Natural killer cell (primary cell): ENCODE results near the gene PHEX. TPM values are rescaled to one million over a fixed set of nuclear protein-coding genes. Genes with fewer than 3 reads are reported as not detected.

Experiments used
- ATAC-seq, 3 donors: fragments of 150-1000 bp in 2 of 3; fragments of 200-7000 bp in 1 of 3; cut with Tn5 transposase; 1 replicate in 1 of 3; 2 replicates in 2 of 3; pipeline ENCODE4 v1.10.0; 2021; ENCODE audit warnings: mild to moderate bottlenecking in 2 of 3, moderate library complexity in 2 of 3
- DNase-seq, 2 donors: peaks; one replicate each; pipeline versions ENCODE4 v3.0.0 to v3.0.0-alpha.2; 2013 to 2021; ENCODE audit warnings: mixed read lengths in 1 of 2
- H3K27ac ChIP-seq: one replicate; pipeline ENCODE4 v1.5.1; 2013; ENCODE audit warnings: mild to moderate bottlenecking, low read length
- H3K27me3 ChIP-seq: one replicate; pipeline ENCODE4 v1.6.1; 2013; ENCODE audit warnings: low read length; ENCODE audit not compliant: control insufficient read depth, insufficient read depth
- H3K36me3 ChIP-seq: one replicate; pipeline ENCODE4 v1.6.1; 2013; ENCODE audit warnings: low read length; ENCODE audit not compliant: control insufficient read depth, insufficient read depth
- H3K4me1 ChIP-seq: one replicate; pipeline ENCODE4 v1.6.1; 2013; ENCODE audit warnings: low read length; ENCODE audit not compliant: control insufficient read depth, insufficient read depth
- H3K4me3 ChIP-seq: one replicate; pipeline ENCODE4 v1.5.1; 2013; ENCODE audit warnings: low read length
- H3K9me3 ChIP-seq: one replicate; pipeline ENCODE4 v1.6.1; 2013; ENCODE audit warnings: low read length; ENCODE audit not compliant: control insufficient read depth, insufficient read depth
- H3K27ac Mint-ChIP-seq, 2 donors: one replicate each; pipeline ENCODE4 v1.8.0; 2022; ENCODE audit warnings: mild to moderate bottlenecking in 2 of 2, mixed read lengths in 2 of 2, moderate library complexity in 1 of 2
- H3K27me3 Mint-ChIP-seq, 2 donors: one replicate each; pipeline ENCODE4 v1.8.0; 2022; ENCODE audit warnings: low read depth in 2 of 2, mixed read lengths in 2 of 2
- H3K36me3 Mint-ChIP-seq: one replicate; pipeline ENCODE4 v1.8.0; 2022; ENCODE audit warnings: mixed read lengths
- H3K4me1 Mint-ChIP-seq, 2 donors: one replicate each; pipeline ENCODE4 v1.8.0; 2022; ENCODE audit warnings: mixed read lengths in 2 of 2
- H3K4me3 Mint-ChIP-seq: one replicate; pipeline ENCODE4 v1.8.0; 2022; ENCODE audit warnings: mild to moderate bottlenecking, moderate library complexity, mixed read lengths
- H3K9me3 Mint-ChIP-seq, 2 donors: one replicate each; pipeline ENCODE4 v1.8.0; 2022; ENCODE audit warnings: mixed read lengths in 2 of 2
- CTCF ChIP-seq: fragments of 200-600 bp; IDR thresholded peaks from one replicate; pipeline ENCODE4 v1.8.0; 2022; ENCODE audit warnings: antibody characterized with exemption
- WGBS: methylation state at CpG from one replicate; pipeline ENCODE4 v1.1.7; 2013; ENCODE audit warnings: missing lambda C conversion rate; ENCODE audit not compliant: insufficient coverage; 5-methylcytosine and 5-hydroxymethylcytosine counted together
- intact Hi-C: fragments of 100-400 bp; cut with micrococcal nuclease; formaldehyde crosslinking; loops from one replicate; pipeline ENCODE4 v1.14.2; 2022
- total RNA-seq, 4 donors: library from RNA; stranded (reverse); fragments of 120-200 nt in 1 of 4; gene quantifications; one replicate each; pipeline versions ENCODE4 v1.2.3 to v1.2.4, GENCODE V29; 2013 to 2022

The PHEX gene
- total RNA-seq, 3 donors from 2014 or later (not counting 1 experiment from before 2014, with no cell fraction given) = 0.10 to 0.54 (median 0.25) TPM

- H3K36me3 Mint-ChIP-seq = no peaks in the 10 kb centered on the region
- H3K4me3 Mint-ChIP-seq = no peak overlapping the region
- H3K27me3 ChIP-seq = no peaks in the 10 kb centered on the region
- H3K36me3 ChIP-seq = no peaks in the 10 kb centered on the region
- ATAC-seq = no peak
- no peak for DNase-seq
- no peaks in the 10 kb centered on the region for H3K9me3 ChIP-seq
- no peaks in the 10 kb centered on the region for H3K9me3 Mint-ChIP-seq
- H3K4me3 ChIP-seq = no peak overlapping the region
- no peaks in the 10 kb centered on the region for H3K4me1 ChIP-seq
- H3K27me3 Mint-ChIP-seq = peaks cover 5 to 23% of the 10 kb centered on the region in 2 donors
- 96% methylated on average over 3 of the region's 3 CpGs for WGBS
- H3K4me1 Mint-ChIP-seq = no peaks in the 10 kb centered on the region
- intact Hi-C loops = no loop called here
- no peak for TF ChIP-seq CTCF
- H3K27ac ChIP-seq = no peak overlapping the region
- no peak overlapping the region for H3K27ac Mint-ChIP-seq
Measured at GRCh38 chrX:22095286-22095685, 63.2 kb downstream of the PHEX start.

- no peak overlapping the region for H3K27ac ChIP-seq
- H3K4me3 ChIP-seq = no peak overlapping the region
- no peaks in the 10 kb centered on the region for H3K4me1 Mint-ChIP-seq
- H3K27me3 Mint-ChIP-seq = peaks cover 5 to 21% of the 10 kb centered on the region in 2 donors
- 97% methylated on average over 4 of the region's 4 CpGs for whole genome bisulfite sequencing
- H3K36me3 Mint-ChIP-seq = no peaks in the 10 kb centered on the region
- no peak overlapping the region for H3K4me3 Mint-ChIP-seq
- no peaks in the 10 kb centered on the region for H3K4me1 ChIP-seq
- no peaks in the 10 kb centered on the region for H3K27me3 ChIP-seq
- no peaks in the 10 kb centered on the region for H3K36me3 ChIP-seq
- no peak for TF ChIP-seq CTCF
- H3K9me3 ChIP-seq = no peaks in the 10 kb centered on the region
- no peak for DNase-seq
- intact Hi-C loops = no loop called here
- no peak overlapping the region for H3K27ac Mint-ChIP-seq
- no peak for ATAC-seq
- no peaks in the 10 kb centered on the region for H3K9me3 Mint-ChIP-seq
Measured at GRCh38 chrX:22095856-22096255, 63.7 kb downstream of the PHEX start.

GRCh38 chrX:22097012-22097694 lies 65.0 kb downstream of the PHEX start:
- Mint-ChIP-seq H3K9me3 (no peaks in the 10 kb centered on the region), H3K27ac (no peak overlapping the region), H3K4me1 (no peaks in the 10 kb centered on the region), H3K4me3 (no peak overlapping the region), H3K36me3 (no peaks in the 10 kb centered on the region), H3K27me3 (peaks cover 5 to 23% of the 10 kb centered on the region in 2 donors)
- DNase-seq (no peak), ATAC-seq (no peak)
- H3K27me3 ChIP-seq = no peaks in the 10 kb centered on the region
- H3K9me3 ChIP-seq = no peaks in the 10 kb centered on the region
- no peaks in the 10 kb centered on the region for H3K4me1 ChIP-seq
- no peak overlapping the region for H3K4me3 ChIP-seq
- intact Hi-C loops = no loop called here
- no peak for TF ChIP-seq CTCF
- H3K27ac ChIP-seq = no peak overlapping the region
- no peaks in the 10 kb centered on the region for H3K36me3 ChIP-seq
- WGBS = no CpG with 5 or more reads among the region's 1 CpG

- Mint-ChIP-seq H3K27me3 (peaks cover 0 to 10% of the 10 kb centered on the region in 2 donors), H3K4me1 (no peaks in the 10 kb centered on the region), H3K27ac (no peak overlapping the region), H3K36me3 (no peaks in the 10 kb centered on the region), H3K9me3 (no peaks in the 10 kb centered on the region), H3K4me3 (no peak overlapping the region)
- Histone ChIP-seq H3K4me1 (no peaks in the 10 kb centered on the region), H3K36me3 (no peaks in the 10 kb centered on the region), H3K27ac (no peak overlapping the region), H3K9me3 (no peaks in the 10 kb centered on the region), H3K4me3 (no peak overlapping the region), H3K27me3 (no peaks in the 10 kb centered on the region)
- TF ChIP-seq CTCF = no peak
- no peak for DNase-seq
- 90% methylated on average over 6 of the region's 6 CpGs for WGBS
- ATAC-seq = no peak
- intact Hi-C loops = no loop called here
Measured at GRCh38 chrX:22105231-22105630, 73.1 kb downstream of the PHEX start.
